Smooth muscle cell (in vitro differentiated cells): ENCODE results near the gene PNPLA6. TPM values are rescaled to one million over a fixed set of nuclear protein-coding genes. Genes with fewer than 3 reads are reported as not detected.
A peak's percentile ranks its signal among the peaks of the same experiment; 100 is the strongest.
"Not testable (repeated sequence)": the region's sequence is repeated elsewhere in the genome, so short reads cannot be mapped to it uniquely, and the experiment has no call there.

ENCODE experiments used
- DNase-seq: peaks from one replicate; lab custom pipeline; 2025; ENCODE audit not compliant: unreplicated experiment; lab: John Stamatoyannopoulos, UW
- H2AFZ ChIP-seq: fragments of 200-600 bp; sonication (generic); 2 replicates; pipeline ENCODE4 v1.6.0; 2016; ENCODE audit warnings: antibody characterized with exemption, low read depth, mild to moderate bottlenecking
- H3F3A ChIP-seq: fragments of 200-600 bp; sonication (generic); 2 replicates; pipeline ENCODE4 v1.6.0; 2017; ENCODE audit warnings: antibody characterized with exemption, low read depth
- H3K27ac ChIP-seq: fragments of 200-600 bp; sonication (generic); 2 replicates; pipeline ENCODE4 v1.5.1; 2016; ENCODE audit warnings: low read depth, mild to moderate bottlenecking
- H3K27me3 ChIP-seq: fragments of 200-600 bp; sonication (generic); 2 replicates; pipeline ENCODE4 v1.6.1; 2016; ENCODE audit warnings: low read depth, mild to moderate bottlenecking
- H3K36me3 ChIP-seq: fragments of 200-600 bp; sonication (generic); 2 replicates; pipeline ENCODE4 v1.5.1; 2016; ENCODE audit warnings: low read depth
- H3K4me1 ChIP-seq: fragments of 200-600 bp; sonication (generic); 2 replicates; pipeline ENCODE4 v1.5.1; 2016; ENCODE audit warnings: low read depth
- H3K4me2 ChIP-seq: fragments of 200-600 bp; sonication (generic); 2 replicates; pipeline ENCODE4 v1.6.0; 2016; ENCODE audit warnings: mild to moderate bottlenecking
- H3K4me3 ChIP-seq: fragments of 200-600 bp; sonication (generic); 2 replicates; pipeline ENCODE4 v1.5.1; 2016; ENCODE audit warnings: mild to moderate bottlenecking
- H3K79me2 ChIP-seq: fragments of 200-600 bp; sonication (generic); 2 replicates; pipeline ENCODE4 v1.6.0; 2016; ENCODE audit warnings: low read depth, mild to moderate bottlenecking
- H3K9ac ChIP-seq: fragments of 200-600 bp; sonication (generic); 2 replicates; pipeline ENCODE4 v1.6.0; 2016; ENCODE audit warnings: low read depth
- H3K9me3 ChIP-seq: fragments of 200-600 bp; sonication (generic); replicated peaks from 2 replicates; pipeline ENCODE4 v1.5.1; 2016; ENCODE audit warnings: low read depth
- H4K20me1 ChIP-seq: fragments of 200-600 bp; sonication (generic); 2 replicates; pipeline ENCODE4 v1.6.0; 2016; ENCODE audit warnings: low read depth
- WGBS: methylation state at CpG from one replicate; pipeline ENCODE4 v1.1.7; 2016; ENCODE audit warnings: low lambda C conversion rate; 5-methylcytosine and 5-hydroxymethylcytosine counted together
- polyA plus RNA-seq: library from polyadenylated mRNA; unstranded; fragments of >200 nt; fragmentation: Nextera tagmentation; extraction: Ambion mirVana; gene quantifications from 2 replicates; pipeline ENCODE4 v1.2.1, GENCODE V29; 2016
- total RNA-seq: library from RNA; depleted of rRNA; stranded (reverse); fragments of >200 nt; gene quantifications from 2 replicates; pipeline ENCODE4 v1.2.3, GENCODE V29; 2014
- TF ChIP-seq, protein P1 (sequence below): fragments of 200-600 bp; sonication (generic); IDR thresholded peaks from 2 replicates; pipeline ENCODE4 v1.5.1; 2017; ENCODE audit warnings: borderline replicate concordance, mild to moderate bottlenecking, antibody characterized with exemption; ENCODE audit not compliant: insufficient read depth, poor library complexity, severe bottlenecking

The PNPLA6 gene
- total and polyA plus RNA-seq, 2 experiments from 2014 or later, result 22.3 to 55.6 TPM

DNA sequence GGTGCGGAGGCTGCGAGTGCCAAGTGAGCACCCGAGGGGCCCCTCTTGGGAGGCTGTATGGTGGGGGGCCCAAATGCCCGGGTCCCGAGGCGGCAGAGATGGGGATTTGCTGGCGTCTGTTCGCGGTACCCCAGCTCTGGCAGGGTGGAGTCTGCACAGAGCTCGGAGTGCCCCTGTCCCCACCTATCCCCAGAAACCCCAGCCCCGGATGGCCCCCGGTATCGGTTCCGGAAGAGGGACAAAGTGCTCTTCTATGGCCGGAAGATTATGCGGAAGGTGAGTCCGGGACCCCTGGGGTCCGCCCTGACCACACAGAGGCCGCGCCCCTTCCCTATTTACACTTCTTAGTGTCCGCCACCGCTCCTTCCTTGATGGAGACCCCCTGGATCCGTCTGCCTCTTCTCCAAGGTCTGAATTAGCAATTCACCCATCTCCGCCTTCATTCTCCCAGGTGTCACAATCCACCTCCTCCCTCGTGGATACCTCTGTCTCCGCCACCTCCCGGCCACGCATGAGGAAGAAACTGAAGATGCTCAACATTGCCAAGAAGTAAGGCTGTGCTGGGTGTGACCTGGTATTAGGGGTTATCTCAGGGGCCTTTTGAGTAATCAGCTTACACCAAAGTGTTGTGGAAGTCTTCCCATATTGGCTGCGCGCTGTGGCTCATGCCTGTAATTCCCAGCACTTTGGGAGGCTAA, 630 bp downstream of the PNPLA6 start:
- WGBS, result 30% methylated on average over 30 of the region's 30 CpGs
- no peaks in the 10 kb centered on the region for H3K4me1 ChIP-seq

DNA sequence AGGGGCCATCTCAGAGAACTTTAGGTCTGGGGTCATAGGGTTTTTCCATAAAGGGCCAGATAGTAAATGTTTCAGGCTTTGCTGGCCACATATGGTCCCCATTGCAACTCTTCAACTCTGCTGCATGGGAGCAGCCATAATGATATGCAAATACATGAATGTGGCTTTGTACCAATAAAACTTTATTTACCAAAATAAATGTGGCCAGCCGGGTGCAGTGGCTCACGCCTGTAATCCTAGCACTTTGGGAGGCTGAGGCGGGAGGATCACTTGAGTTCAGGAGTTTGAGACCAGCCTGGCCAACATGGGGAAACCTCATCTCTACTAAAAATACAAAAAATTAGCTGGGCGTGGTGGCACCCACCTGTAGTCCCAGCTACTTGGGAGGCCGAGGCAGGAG, 3.5 kb downstream of the PNPLA6 start:
- DNase-seq, H3K36me3 ChIP-seq, H3K9me3 ChIP-seq, H3K27ac ChIP-seq, H3K4me2 ChIP-seq, H3F3A ChIP-seq, H2AFZ ChIP-seq, H4K20me1 ChIP-seq, H3K9ac ChIP-seq, H3K4me1 ChIP-seq, H3K4me3 ChIP-seq, H3K79me2 ChIP-seq, H3K27me3 ChIP-seq: not testable (repeated sequence)
- WGBS, result 100% methylated on average over 5 of the region's 5 CpGs

More for the DNA sequence above, 630 bp downstream of the PNPLA6 start:
- Histone ChIP-seq H3K27ac (no peak overlapping the region), H3K9me3 (no peaks in the 10 kb centered on the region), H3K4me2 (peak overlapping the region; percentile 86), H2AFZ (peak overlapping the region; percentile 67), H3K36me3 (no peaks in the 10 kb centered on the region), H4K20me1 (no peaks in the 10 kb centered on the region), H3K4me3 (peak overlapping the region; percentile 64), H3K27me3 (no peaks in the 10 kb centered on the region), H3F3A (no peaks in the 10 kb centered on the region), H3K9ac (peak overlapping the region; percentile 41), H3K79me2 (no peaks in the 10 kb centered on the region)
- no peak for DNase-seq
- TF ChIP-seq, protein P1, sequence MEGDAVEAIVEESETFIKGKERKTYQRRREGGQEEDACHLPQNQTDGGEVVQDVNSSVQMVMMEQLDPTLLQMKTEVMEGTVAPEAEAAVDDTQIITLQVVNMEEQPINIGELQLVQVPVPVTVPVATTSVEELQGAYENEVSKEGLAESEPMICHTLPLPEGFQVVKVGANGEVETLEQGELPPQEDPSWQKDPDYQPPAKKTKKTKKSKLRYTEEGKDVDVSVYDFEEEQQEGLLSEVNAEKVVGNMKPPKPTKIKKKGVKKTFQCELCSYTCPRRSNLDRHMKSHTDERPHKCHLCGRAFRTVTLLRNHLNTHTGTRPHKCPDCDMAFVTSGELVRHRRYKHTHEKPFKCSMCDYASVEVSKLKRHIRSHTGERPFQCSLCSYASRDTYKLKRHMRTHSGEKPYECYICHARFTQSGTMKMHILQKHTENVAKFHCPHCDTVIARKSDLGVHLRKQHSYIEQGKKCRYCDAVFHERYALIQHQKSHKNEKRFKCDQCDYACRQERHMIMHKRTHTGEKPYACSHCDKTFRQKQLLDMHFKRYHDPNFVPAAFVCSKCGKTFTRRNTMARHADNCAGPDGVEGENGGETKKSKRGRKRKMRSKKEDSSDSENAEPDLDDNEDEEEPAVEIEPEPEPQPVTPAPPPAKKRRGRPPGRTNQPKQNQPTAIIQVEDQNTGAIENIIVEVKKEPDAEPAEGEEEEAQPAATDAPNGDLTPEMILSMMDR, result no peak

DNA sequence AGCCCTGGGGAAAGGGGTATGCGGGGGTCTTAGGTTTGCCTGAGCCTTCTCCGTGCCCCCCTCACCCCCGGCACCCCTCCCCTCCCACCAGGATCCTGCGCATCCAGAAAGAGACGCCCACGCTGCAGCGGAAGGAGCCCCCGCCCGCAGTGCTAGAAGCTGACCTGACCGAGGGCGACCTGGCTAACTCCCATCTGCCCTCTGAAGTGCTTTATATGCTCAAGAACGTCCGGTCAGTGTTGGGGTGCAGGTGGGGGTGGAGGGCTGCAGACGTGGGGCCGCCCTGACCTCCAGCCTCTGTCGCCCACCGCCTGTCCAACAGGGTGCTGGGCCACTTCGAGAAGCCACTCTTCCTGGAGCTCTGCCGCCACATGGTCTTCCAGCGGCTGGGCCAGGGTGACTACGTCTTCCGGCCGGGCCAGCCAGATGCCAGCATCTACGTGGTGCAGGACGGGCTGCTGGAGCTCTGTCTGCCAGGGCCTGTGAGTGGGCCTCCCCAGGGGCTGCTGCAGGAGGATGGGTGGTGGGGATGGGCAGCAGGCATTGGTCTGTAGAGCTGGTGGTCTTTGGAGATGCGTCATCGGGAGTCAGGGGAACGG, 4.4 kb downstream of the PNPLA6 start:
- no peak for DNase-seq
- Histone ChIP-seq H3K36me3 (no peaks in the 10 kb centered on the region), H3K4me3 (no peak overlapping the region), H3K27me3 (no peaks in the 10 kb centered on the region), H3K79me2 (no peaks in the 10 kb centered on the region), H3F3A (no peaks in the 10 kb centered on the region), H3K4me2 (no peak overlapping the region), H3K4me1 (no peaks in the 10 kb centered on the region), H3K27ac (no peak overlapping the region), H2AFZ (no peak overlapping the region), H4K20me1 (no peaks in the 10 kb centered on the region), H3K9ac (no peak overlapping the region), H3K9me3 (no peaks in the 10 kb centered on the region)
- TF ChIP-seq, protein P1, result no peak
- WGBS, result 98% methylated on average over 27 of the region's 28 CpGs

DNA sequence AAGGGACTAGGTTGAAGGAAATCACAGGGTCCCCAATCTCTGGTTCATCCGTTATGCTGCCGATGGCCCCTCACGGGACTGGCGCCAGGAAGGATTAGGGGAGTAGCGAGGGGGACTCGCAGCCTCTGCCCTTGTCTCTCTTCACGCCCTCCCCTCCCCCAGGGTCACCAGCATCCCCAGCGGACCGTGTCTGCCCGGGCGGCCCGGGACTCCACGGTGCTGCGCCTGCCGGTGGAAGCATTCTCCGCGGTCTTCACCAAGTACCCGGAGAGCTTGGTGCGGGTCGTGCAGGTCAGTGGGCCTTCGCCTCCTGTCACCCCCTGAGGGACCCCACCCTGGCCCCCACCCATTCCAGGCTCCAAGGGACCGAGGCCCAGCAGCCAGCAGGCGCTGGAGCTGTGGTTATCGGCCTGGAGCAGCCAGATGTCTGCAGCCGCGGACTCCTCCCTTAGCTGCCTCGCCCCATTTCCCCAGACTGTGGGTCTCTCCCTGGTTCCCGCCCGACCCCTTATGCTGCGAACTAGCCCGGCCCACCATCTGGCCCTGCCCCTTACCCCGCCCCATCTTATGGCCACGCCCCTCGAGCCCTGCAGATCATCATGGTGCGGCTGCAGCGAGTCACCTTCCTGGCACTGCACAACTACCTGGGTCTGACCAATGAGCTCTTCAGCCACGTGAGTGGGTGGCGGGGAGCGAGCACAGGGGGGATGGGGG, 5.4 kb downstream of the PNPLA6 start:
- Histone ChIP-seq H3K27me3 (no peaks in the 10 kb centered on the region), H3K79me2 (no peaks in the 10 kb centered on the region), H3K36me3 (no peaks in the 10 kb centered on the region), H4K20me1 (no peaks in the 10 kb centered on the region), H3K9me3 (no peaks in the 10 kb centered on the region), H3F3A (no peaks in the 10 kb centered on the region), H3K4me1 (no peaks in the 10 kb centered on the region), H3K9ac (no peak overlapping the region), H3K4me2 (no peak overlapping the region), H2AFZ (no peak overlapping the region), H3K4me3 (no peak overlapping the region), H3K27ac (no peak overlapping the region)
- WGBS, result 89% methylated on average over 34 of the region's 39 CpGs
- TF ChIP-seq, protein P1, result no peak
- no peak for DNase-seq
